Transverse colon (tissue), 4 donors: ENCODE results near the gene HOXB5. TPM values are rescaled to one million over a fixed set of nuclear protein-coding genes. Genes with fewer than 3 reads are reported as not detected.

Experiments
- DNase-seq: peaks from one replicate; pipeline ENCODE4 v3.0.0-alpha.2; 2019
- H3K27ac ChIP-seq, 4 donors: fragments of 200-600 bp; sonication (generic); 2 replicates each; pipeline ENCODE4 v1.5.1; 2016 to 2018; ENCODE audit warnings: inconsistent platforms in 4 of 4
- H3K27me3 ChIP-seq: fragments of 200-600 bp; sonication (generic); 2 replicates; pipeline ENCODE4 v1.5.1; 2017; ENCODE audit warnings: inconsistent platforms
- H3K36me3 ChIP-seq, 4 donors: fragments of 200-600 bp; sonication (generic); 2 replicates each; pipeline ENCODE4 v1.5.1; 2017 to 2019; ENCODE audit warnings: inconsistent platforms in 4 of 4
- H3K4me1 ChIP-seq, 4 donors: fragments of 200-600 bp; sonication (generic); 2 replicates each; pipeline ENCODE4 v1.5.1; 2017 to 2020; ENCODE audit warnings: inconsistent platforms in 4 of 4
- H3K4me3 ChIP-seq, 4 donors: fragments of 200-600 bp; sonication (generic); 1 replicate in 1 of 4; 2 replicates in 3 of 4; pipeline versions ENCODE4 v1.5.1 to v1.6.1; 2017 to 2019; ENCODE audit warnings: inconsistent platforms in 4 of 4
- H3K9me3 ChIP-seq, 2 donors: fragments of 200-600 bp; sonication (generic); 2 replicates each; pipeline ENCODE4 v1.5.1; 2017 to 2019; ENCODE audit warnings: inconsistent platforms in 2 of 2
- EP300 ChIP-seq: sonication (generic); formaldehyde crosslinking; IDR thresholded peaks from one replicate; pipeline ENCODE4 v1.6.1; 2017; ENCODE audit warnings: antibody characterized with exemption, low read depth
- POLR2A ChIP-seq: fragments of 450-650 bp; IDR thresholded peaks from one replicate; pipeline ENCODE4 v1.6.1; 2016; ENCODE audit warnings: antibody characterized with exemption, mild to moderate bottlenecking, moderate library complexity
- POLR2AphosphoS5 ChIP-seq, 3 donors: sonication (generic); formaldehyde crosslinking; IDR thresholded peaks; one replicate each; pipeline ENCODE4 v1.6.1; 2016; ENCODE audit warnings: antibody characterized with exemption in 3 of 3
- WGBS, 2 donors: methylation state at CpG; one replicate each; pipeline ENCODE4 v1.1.5; 2018; ENCODE audit warnings: low coverage in 1 of 2; 5-methylcytosine and 5-hydroxymethylcytosine counted together
- in situ Hi-C, 4 donors: fragments of 200-750 bp; cut with MboI; loops; one replicate each; pipeline versions ENCODE4 v1.15.0 to v1.15.1; 2017; ENCODE audit warnings: low sequenced_read_pairs in 3 of 4, low pct_ligation_motif_present in 1 of 4, low pct_unique_long_range_greater_than_20kb in 1 of 4
- intact Hi-C: fragments of 100-400 bp; cut with DNase I; formaldehyde crosslinking; loops from one replicate; pipeline ENCODE4 v1.15.1; 2023; ENCODE audit warnings: low total_unique reads
- total RNA-seq, 4 donors: library from RNA; depleted of rRNA; stranded (reverse); fragments of >200 nt; gene quantifications; one replicate each; pipeline ENCODE4 v1.1.0, GENCODE V29; 2016
- TF ChIP-seq, protein P1 (sequence below), 5 experiments: fragments of 200-600 bp in 3 of 5; fragments of 450-650 bp in 2 of 5; sonication (generic) in 3 of 5; IDR thresholded peaks; 1 replicate in 2 of 5; 2 replicates in 3 of 5; pipeline ENCODE4 v1.5.1; 2016 to 2017; ENCODE audit warnings: antibody characterized with exemption in 5 of 5, inconsistent platforms in 3 of 5, mild to moderate bottlenecking in 2 of 5, moderate library complexity in 1 of 5

HOXB5 gene
- total RNA-seq, 4 donors from 2014 or later: 10.5 to 35.4 (median 18.7) TPM

DNA sequence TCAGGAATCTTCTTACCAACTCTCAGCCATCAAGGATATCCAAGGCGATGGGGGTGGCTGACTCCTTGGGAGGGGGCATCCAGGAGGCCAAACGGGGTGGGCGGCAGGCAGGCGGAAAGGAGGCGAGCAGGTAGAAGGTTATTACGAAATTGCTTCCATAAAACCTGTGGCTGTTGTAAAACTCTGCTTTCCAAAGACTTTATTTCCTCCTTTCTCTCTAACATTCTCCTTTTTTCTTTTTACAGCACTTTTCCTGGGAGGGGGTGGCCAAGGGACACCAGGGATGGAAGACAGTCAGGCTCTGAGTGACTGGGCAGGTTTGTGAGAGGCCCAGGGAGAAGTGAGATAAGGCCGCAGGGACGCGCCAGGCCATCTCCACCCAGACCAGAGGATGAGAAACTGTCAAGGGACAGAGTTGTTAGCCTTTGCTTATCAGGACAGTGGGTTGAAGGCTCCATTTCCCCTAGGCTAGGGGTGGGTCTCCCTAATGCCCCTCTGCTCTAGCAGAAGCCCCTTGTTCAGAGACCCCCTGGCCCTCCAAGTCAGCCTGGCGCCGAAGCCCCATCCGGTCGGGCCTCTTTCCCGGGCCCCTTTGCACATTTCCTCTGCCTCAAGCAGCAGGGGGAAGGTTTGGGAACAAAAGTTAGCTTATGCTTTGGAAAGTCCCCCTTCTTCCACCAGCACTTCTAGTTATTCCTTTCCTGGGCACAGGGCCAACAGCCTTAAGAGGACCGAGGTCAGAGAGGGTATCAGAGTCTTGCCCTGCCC, 37.5 kb upstream of the HOXB5 start:
- WGBS, 2 donors: 41% methylated on average over 6 to 15 of the region's 15 CpGs
- DNase-seq: peak; percentile 81
- TF ChIP-seq POLR2A: peak; percentile 56
- TF ChIP-seq, protein P1, sequence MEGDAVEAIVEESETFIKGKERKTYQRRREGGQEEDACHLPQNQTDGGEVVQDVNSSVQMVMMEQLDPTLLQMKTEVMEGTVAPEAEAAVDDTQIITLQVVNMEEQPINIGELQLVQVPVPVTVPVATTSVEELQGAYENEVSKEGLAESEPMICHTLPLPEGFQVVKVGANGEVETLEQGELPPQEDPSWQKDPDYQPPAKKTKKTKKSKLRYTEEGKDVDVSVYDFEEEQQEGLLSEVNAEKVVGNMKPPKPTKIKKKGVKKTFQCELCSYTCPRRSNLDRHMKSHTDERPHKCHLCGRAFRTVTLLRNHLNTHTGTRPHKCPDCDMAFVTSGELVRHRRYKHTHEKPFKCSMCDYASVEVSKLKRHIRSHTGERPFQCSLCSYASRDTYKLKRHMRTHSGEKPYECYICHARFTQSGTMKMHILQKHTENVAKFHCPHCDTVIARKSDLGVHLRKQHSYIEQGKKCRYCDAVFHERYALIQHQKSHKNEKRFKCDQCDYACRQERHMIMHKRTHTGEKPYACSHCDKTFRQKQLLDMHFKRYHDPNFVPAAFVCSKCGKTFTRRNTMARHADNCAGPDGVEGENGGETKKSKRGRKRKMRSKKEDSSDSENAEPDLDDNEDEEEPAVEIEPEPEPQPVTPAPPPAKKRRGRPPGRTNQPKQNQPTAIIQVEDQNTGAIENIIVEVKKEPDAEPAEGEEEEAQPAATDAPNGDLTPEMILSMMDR (IDR thresholded peaks at IDR 0.05): no peak
- TF ChIP-seq POLR2AphosphoS5 (IDR thresholded peaks at IDR 0.05): peak in 2 of 3 donors; percentile 59 to 69
- intact Hi-C loops (no loop called here), in situ Hi-C loops (no loop called here)
- peaks cover 99% of the 10 kb centered on the region for H3K27me3 ChIP-seq
- H3K4me3 ChIP-seq: peak overlapping the region in 1 of 4 donors; percentile 14
- no peaks in the 10 kb centered on the region for H3K36me3 ChIP-seq
- H3K27ac ChIP-seq: peak overlapping the region; percentile 83 to 93 (median 88)
- no peaks in the 10 kb centered on the region for H3K9me3 ChIP-seq
- peaks cover 6 to 86% (median 72%) of the 10 kb centered on the region in 4 donors for H3K4me1 ChIP-seq

DNA sequence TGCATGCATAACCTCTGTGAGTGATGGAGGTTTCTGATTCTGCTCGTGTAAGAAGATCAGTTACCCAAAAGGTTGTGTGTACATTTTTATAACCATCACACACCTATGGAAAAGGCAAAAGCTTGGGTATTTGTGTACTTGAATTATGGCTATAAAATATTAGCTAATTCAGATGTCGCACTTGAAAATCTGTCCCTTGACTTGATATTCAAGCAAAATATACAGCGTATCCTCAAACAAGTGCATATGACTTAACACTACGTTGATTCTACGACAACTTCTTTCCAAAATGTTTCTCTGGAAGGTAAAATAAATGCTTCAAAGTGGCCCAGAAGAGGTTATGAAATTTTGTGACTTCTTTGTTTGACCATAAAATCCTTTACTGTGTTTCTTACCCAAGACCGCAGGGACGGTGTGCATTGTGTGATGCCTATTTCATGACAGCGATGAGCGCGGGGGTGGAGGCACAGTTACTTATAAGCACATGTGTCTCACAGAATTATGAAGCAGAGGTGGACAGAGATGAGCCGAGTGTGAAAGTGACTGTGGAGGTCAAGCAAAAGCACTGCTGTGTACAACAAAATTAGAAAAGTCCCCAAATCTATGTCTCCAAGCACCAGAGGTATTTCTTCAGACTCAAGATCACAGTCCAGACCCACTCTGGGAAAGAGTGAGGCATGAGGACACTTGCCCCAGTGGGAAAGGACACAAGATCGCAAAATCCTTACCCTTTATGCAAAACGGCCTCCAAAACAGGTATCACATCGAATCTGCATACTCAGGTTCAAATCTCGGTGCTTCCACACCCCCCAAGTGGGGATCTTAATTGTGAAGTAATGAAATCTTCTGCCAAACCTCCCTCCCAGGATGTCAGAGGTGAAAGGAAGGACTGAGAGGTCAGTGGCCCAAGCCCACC, 36.7 kb upstream of the HOXB5 start:
- no peak for TF ChIP-seq EP300
- TF ChIP-seq POLR2A: no peak
- no peak for TF ChIP-seq POLR2AphosphoS5 (IDR thresholded peaks at IDR 0.05)
- TF ChIP-seq, protein P1 (IDR thresholded peaks at IDR 0.05): no peak
- in situ Hi-C loops (no loop called here), intact Hi-C loops (no loop called here)
- peaks cover 99% of the 10 kb centered on the region for H3K27me3 ChIP-seq
- H3K4me1 ChIP-seq: peaks cover 9 to 86% (median 75%) of the 10 kb centered on the region in 4 donors
- no peak for DNase-seq
- H3K27ac ChIP-seq: peak overlapping the region; percentile 83 to 93 (median 88)
- H3K4me3 ChIP-seq: no peak overlapping the region
- H3K9me3 ChIP-seq: no peaks in the 10 kb centered on the region
- WGBS, 2 donors: 43 to 51% methylated on average over 14 to 15 of the region's 15 CpGs
- H3K36me3 ChIP-seq: no peaks in the 10 kb centered on the region

DNA sequence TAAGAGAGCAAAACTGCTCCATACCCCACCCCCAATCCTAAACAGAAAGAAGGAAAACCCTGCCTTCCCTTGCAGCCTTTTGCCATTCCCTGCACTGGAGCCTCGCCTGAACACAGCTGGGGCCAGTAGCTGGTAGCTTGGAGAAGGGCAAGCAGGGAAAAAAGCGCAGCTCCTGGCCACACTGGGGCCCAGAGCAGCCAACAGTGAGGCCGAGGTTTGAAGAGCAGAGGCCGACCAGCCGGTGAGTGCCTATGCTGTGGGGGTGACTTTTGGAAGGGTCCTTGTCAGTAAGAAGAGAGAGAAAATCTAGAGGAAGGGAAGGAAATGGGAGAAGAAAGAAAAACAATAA, 35.8 kb upstream of the HOXB5 start:
- Histone ChIP-seq H3K4me3 (peak overlapping the region in 1 of 4 donors; percentile 3), H3K27me3 (peaks cover 99% of the 10 kb centered on the region), H3K27ac (peak overlapping the region; percentile 86 to 93 (median 89)), H3K4me1 (peaks cover 12 to 84% (median 76%) of the 10 kb centered on the region in 4 donors), H3K9me3 (no peaks in the 10 kb centered on the region), H3K36me3 (no peaks in the 10 kb centered on the region)
- WGBS, 2 donors: 28% methylated on average over 5 of the region's 5 CpGs; no CpG with 5 or more reads in 1 of the 2 donors
- intact Hi-C loops (no loop called here), in situ Hi-C loops (no loop called here)
- DNase-seq: no peak
- no peak for TF ChIP-seq POLR2A
- TF ChIP-seq, protein P1 (IDR thresholded peaks at IDR 0.05): no peak
- no peak for TF ChIP-seq EP300
- TF ChIP-seq POLR2AphosphoS5 (IDR thresholded peaks at IDR 0.05): no peak
